ENCODE measurements around the gene INSM1.

DNA sequence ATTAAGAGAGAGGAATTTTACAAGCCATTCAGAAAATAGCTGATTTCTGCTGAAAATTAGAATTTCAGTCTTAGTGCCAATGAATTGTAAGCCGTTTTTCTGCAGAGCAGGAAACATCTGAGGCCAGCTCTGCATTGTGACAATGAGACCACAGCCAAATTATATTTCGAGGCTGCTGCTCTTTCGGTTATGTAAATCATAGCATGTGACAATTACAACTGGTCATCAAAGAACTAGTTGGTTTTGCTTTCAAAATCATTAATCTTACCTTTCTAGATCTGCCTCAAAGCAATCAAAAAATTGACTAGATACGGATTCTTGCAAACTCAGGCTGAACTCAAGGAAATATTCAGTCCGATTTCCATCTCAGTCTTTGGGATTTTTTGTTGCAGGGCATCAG, 33.4 kb upstream of the INSM1 start:
- TF ChIP-seq EZH2 (IDR thresholded peaks at IDR 0.05; ENCODE audit: low read depth, unreplicated experiment) (no peak), EZH2phosphoT487 (IDR thresholded peaks at IDR 0.05; ENCODE audit: unreplicated experiment) (no peak), POLR2AphosphoS5 (IDR thresholded peaks at IDR 0.05; ENCODE audit: low read depth) (no peak), NANOG (IDR thresholded peaks at IDR 0.05; ENCODE audit: borderline replicate concordance) (no peak)
- TF ChIP-seq, protein P1, sequence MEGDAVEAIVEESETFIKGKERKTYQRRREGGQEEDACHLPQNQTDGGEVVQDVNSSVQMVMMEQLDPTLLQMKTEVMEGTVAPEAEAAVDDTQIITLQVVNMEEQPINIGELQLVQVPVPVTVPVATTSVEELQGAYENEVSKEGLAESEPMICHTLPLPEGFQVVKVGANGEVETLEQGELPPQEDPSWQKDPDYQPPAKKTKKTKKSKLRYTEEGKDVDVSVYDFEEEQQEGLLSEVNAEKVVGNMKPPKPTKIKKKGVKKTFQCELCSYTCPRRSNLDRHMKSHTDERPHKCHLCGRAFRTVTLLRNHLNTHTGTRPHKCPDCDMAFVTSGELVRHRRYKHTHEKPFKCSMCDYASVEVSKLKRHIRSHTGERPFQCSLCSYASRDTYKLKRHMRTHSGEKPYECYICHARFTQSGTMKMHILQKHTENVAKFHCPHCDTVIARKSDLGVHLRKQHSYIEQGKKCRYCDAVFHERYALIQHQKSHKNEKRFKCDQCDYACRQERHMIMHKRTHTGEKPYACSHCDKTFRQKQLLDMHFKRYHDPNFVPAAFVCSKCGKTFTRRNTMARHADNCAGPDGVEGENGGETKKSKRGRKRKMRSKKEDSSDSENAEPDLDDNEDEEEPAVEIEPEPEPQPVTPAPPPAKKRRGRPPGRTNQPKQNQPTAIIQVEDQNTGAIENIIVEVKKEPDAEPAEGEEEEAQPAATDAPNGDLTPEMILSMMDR (conservative IDR thresholded peaks at IDR 0.05; ENCODE audit: low read depth in 2 of 2), result no peak

Measured in GM23338 (cell line).